PC-3 (cell line): ENCODE results near the gene SMPD3.

Experiments used
- EZH2 ChIP-seq: fragments of 300-600 bp; sonication (generic); IDR thresholded peaks from one replicate; pipeline ENCODE4 v1.6.1; 2017; ENCODE audit warnings: antibody characterized with exemption, mild to moderate bottlenecking, low read length; ENCODE audit not compliant: unreplicated experiment
- EZH2phosphoT487 ChIP-seq: fragments of 300-600 bp; sonication (generic); IDR thresholded peaks from 2 replicates; pipeline ENCODE4 v1.6.1; 2018; ENCODE audit warnings: mild to moderate bottlenecking, antibody characterized with exemption, low read length, borderline replicate concordance
- TF ChIP-seq, protein P1 (sequence below): fragments of 300-600 bp; sonication (generic); conservative IDR thresholded peaks from 2 replicates; pipeline ENCODE4 v1.5.1; 2017; ENCODE audit warnings: antibody characterized with exemption, low read depth, mild to moderate bottlenecking, low read length

DNA sequence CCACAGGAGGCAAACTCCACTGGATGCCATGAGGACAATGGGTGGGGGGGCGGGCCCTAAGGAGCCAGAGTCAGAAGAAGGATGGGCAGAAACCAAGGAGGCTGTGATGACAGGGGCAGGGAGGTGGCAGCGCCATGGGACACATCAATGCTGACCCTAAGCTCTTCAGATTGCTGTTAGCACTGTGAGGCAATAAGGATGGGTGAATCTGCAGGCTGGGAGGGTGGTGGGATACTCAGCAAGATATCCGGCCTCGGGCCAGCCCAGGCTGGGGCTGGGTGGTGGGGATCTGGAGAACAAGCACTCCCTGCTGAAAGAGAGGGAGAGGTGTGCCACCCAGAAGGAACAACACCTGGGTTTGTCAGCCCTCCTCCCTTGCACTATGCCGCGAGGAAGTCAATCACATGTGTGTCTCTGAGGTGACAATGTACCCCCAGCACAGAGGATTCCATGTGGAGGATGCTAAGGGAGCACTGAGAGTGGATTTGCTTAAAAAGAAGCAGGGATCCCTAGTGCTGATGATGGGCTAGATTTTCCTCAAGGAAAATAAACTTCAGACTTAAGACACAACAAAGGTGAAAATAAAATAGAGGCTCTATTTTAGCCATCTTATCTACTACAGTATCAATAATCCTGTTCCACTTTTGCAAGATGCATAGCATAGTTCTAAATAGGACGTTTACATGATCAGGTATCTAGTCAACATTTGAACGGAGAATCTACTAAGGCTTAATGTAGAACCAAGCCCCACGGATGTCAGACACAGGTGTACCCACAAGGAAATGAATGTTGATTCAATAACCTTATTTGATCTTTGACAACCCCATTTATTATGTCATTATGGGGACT is 22.6 kb downstream of the SMPD3 start:
- TF ChIP-seq, protein P1, sequence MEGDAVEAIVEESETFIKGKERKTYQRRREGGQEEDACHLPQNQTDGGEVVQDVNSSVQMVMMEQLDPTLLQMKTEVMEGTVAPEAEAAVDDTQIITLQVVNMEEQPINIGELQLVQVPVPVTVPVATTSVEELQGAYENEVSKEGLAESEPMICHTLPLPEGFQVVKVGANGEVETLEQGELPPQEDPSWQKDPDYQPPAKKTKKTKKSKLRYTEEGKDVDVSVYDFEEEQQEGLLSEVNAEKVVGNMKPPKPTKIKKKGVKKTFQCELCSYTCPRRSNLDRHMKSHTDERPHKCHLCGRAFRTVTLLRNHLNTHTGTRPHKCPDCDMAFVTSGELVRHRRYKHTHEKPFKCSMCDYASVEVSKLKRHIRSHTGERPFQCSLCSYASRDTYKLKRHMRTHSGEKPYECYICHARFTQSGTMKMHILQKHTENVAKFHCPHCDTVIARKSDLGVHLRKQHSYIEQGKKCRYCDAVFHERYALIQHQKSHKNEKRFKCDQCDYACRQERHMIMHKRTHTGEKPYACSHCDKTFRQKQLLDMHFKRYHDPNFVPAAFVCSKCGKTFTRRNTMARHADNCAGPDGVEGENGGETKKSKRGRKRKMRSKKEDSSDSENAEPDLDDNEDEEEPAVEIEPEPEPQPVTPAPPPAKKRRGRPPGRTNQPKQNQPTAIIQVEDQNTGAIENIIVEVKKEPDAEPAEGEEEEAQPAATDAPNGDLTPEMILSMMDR = no peak
- TF ChIP-seq EZH2phosphoT487 (no peak), EZH2 (no peak)
